SK-N-SH (cell line): ENCODE results near the gene DCST1.

Experiments
- EP300 ChIP-seq, 2 experiments: IDR thresholded peaks; 2 replicates each; pipeline versions ENCODE4 v1.4.0 to v1.6.1; 2012; ENCODE audit warnings: borderline replicate concordance in 1 of 2, low read depth in 1 of 2, low read length in 1 of 2
- EZH2phosphoT487 ChIP-seq: fragments of 200-600 bp; sonication (generic); IDR thresholded peaks from 2 replicates; pipeline ENCODE4 v1.6.1; 2017; ENCODE audit warnings: low read depth, mixed run types, mild to moderate bottlenecking, antibody characterized with exemption, moderate library complexity, borderline replicate concordance
- RXRA ChIP-seq: IDR thresholded peaks from 2 replicates; pipeline ENCODE4 v1.4.0; 2012; ENCODE audit warnings: low read depth, mild to moderate bottlenecking, borderline replicate concordance

- TF ChIP-seq RXRA (no peak), EP300 (IDR thresholded peaks at IDR 0.05; ENCODE audit: borderline replicate concordance in 1 of 2, low read depth in 1 of 2, low read length in 1 of 2) (no peak), EZH2phosphoT487 (no peak)
Measured at GRCh38 chr1:155022136-155022926, 11.3 kb upstream of the DCST1 start.
